OCI-LY7 (cell line): Measurements from ENCODE around the gene CASKIN1.

Experiments used
- EZH2phosphoT487 ChIP-seq: fragments of 200-600 bp; sonication (generic); IDR thresholded peaks from 2 replicates; pipeline ENCODE4 v1.6.1; 2018; ENCODE audit warnings: low read depth, borderline replicate concordance, mild to moderate bottlenecking, mixed run types, antibody characterized with exemption, low read length, moderate library complexity, mixed read lengths
- TF ChIP-seq, protein P1 (sequence below): fragments of 200-600 bp; sonication (generic); conservative IDR thresholded peaks from 2 replicates; pipeline ENCODE4 v1.5.1; 2014; ENCODE audit warnings: mild to moderate bottlenecking, antibody characterized with exemption, low read length, moderate library complexity, mixed read lengths

DNA sequence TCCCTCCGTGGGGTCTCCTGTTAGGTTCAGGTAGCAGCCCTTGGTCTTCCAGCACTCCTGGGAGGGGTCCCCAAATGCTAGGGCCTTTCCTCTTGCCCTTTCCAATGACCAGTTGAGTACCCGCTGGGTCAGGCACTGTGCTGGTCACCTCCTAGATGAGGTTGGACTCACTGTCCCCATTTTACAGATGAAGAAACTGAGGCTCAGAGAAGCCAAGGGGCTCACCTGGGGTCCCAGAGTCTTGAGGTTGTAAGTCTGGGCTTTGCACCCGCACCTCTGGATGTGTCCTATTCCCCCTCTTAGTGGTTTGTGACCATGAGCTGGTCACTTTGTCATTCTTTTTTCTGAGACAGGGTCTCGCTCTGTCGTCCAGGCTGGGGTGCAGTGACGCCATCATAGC is 1.4 kb upstream of the CASKIN1 start:
- TF ChIP-seq, protein P1, sequence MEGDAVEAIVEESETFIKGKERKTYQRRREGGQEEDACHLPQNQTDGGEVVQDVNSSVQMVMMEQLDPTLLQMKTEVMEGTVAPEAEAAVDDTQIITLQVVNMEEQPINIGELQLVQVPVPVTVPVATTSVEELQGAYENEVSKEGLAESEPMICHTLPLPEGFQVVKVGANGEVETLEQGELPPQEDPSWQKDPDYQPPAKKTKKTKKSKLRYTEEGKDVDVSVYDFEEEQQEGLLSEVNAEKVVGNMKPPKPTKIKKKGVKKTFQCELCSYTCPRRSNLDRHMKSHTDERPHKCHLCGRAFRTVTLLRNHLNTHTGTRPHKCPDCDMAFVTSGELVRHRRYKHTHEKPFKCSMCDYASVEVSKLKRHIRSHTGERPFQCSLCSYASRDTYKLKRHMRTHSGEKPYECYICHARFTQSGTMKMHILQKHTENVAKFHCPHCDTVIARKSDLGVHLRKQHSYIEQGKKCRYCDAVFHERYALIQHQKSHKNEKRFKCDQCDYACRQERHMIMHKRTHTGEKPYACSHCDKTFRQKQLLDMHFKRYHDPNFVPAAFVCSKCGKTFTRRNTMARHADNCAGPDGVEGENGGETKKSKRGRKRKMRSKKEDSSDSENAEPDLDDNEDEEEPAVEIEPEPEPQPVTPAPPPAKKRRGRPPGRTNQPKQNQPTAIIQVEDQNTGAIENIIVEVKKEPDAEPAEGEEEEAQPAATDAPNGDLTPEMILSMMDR: no peak
- no peak for TF ChIP-seq EZH2phosphoT487
